Smooth muscle cell (in vitro differentiated cells): ENCODE measurements around the gene HNF1B. TPM values are rescaled to one million over a fixed set of nuclear protein-coding genes. Genes with fewer than 3 reads are reported as not detected.

ENCODE experiments used
- DNase-seq: peaks from one replicate; lab custom pipeline; 2025; ENCODE audit not compliant: unreplicated experiment; lab: John Stamatoyannopoulos, UW
- H2AFZ ChIP-seq: fragments of 200-600 bp; sonication (generic); 2 replicates; pipeline ENCODE4 v1.6.0; 2016; ENCODE audit warnings: antibody characterized with exemption, low read depth, mild to moderate bottlenecking
- H3F3A ChIP-seq: fragments of 200-600 bp; sonication (generic); 2 replicates; pipeline ENCODE4 v1.6.0; 2017; ENCODE audit warnings: antibody characterized with exemption, low read depth
- H3K27ac ChIP-seq: fragments of 200-600 bp; sonication (generic); 2 replicates; pipeline ENCODE4 v1.5.1; 2016; ENCODE audit warnings: low read depth, mild to moderate bottlenecking
- H3K27me3 ChIP-seq: fragments of 200-600 bp; sonication (generic); 2 replicates; pipeline ENCODE4 v1.6.1; 2016; ENCODE audit warnings: low read depth, mild to moderate bottlenecking
- H3K36me3 ChIP-seq: fragments of 200-600 bp; sonication (generic); 2 replicates; pipeline ENCODE4 v1.5.1; 2016; ENCODE audit warnings: low read depth
- H3K4me1 ChIP-seq: fragments of 200-600 bp; sonication (generic); 2 replicates; pipeline ENCODE4 v1.5.1; 2016; ENCODE audit warnings: low read depth
- H3K4me2 ChIP-seq: fragments of 200-600 bp; sonication (generic); 2 replicates; pipeline ENCODE4 v1.6.0; 2016; ENCODE audit warnings: mild to moderate bottlenecking
- H3K4me3 ChIP-seq: fragments of 200-600 bp; sonication (generic); 2 replicates; pipeline ENCODE4 v1.5.1; 2016; ENCODE audit warnings: mild to moderate bottlenecking
- H3K79me2 ChIP-seq: fragments of 200-600 bp; sonication (generic); 2 replicates; pipeline ENCODE4 v1.6.0; 2016; ENCODE audit warnings: low read depth, mild to moderate bottlenecking
- H3K9ac ChIP-seq: fragments of 200-600 bp; sonication (generic); 2 replicates; pipeline ENCODE4 v1.6.0; 2016; ENCODE audit warnings: low read depth
- H3K9me3 ChIP-seq: fragments of 200-600 bp; sonication (generic); replicated peaks from 2 replicates; pipeline ENCODE4 v1.5.1; 2016; ENCODE audit warnings: low read depth
- H4K20me1 ChIP-seq: fragments of 200-600 bp; sonication (generic); 2 replicates; pipeline ENCODE4 v1.6.0; 2016; ENCODE audit warnings: low read depth
- CTCF ChIP-seq: fragments of 200-600 bp; sonication (generic); IDR thresholded peaks from 2 replicates; pipeline ENCODE4 v1.5.1; 2017; ENCODE audit warnings: borderline replicate concordance, mild to moderate bottlenecking, antibody characterized with exemption; ENCODE audit not compliant: insufficient read depth, poor library complexity, severe bottlenecking
- WGBS: methylation state at CpG from one replicate; pipeline ENCODE4 v1.1.7; 2016; ENCODE audit warnings: low lambda C conversion rate; 5-methylcytosine and 5-hydroxymethylcytosine counted together
- polyA plus RNA-seq: library from polyadenylated mRNA; unstranded; fragments of >200 nt; fragmentation: Nextera tagmentation; extraction: Ambion mirVana; gene quantifications from 2 replicates; pipeline ENCODE4 v1.2.1, GENCODE V29; 2016
- total RNA-seq: library from RNA; depleted of rRNA; stranded (reverse); fragments of >200 nt; gene quantifications from 2 replicates; pipeline ENCODE4 v1.2.3, GENCODE V29; 2014

The HNF1B gene
- total and polyA plus RNA-seq, 2 experiments from 2014 or later = not detected

- Histone ChIP-seq H3K79me2 (no peaks in the 10 kb centered on the region), H3K9ac (no peak overlapping the region), H3K4me2 (no peak overlapping the region), H3K9me3 (no peaks in the 10 kb centered on the region), H2AFZ (no peak overlapping the region), H4K20me1 (no peaks in the 10 kb centered on the region), H3K4me3 (peak overlapping the region; percentile 51), H3K4me1 (peaks cover 35% of the 10 kb centered on the region), H3K36me3 (no peaks in the 10 kb centered on the region), H3K27ac (no peak overlapping the region), H3K27me3 (peaks cover 96% of the 10 kb centered on the region), H3F3A (no peaks in the 10 kb centered on the region)
- WGBS = 87% methylated on average over 2 of the region's 2 CpGs
- DNase-seq = no peak
- no peak for TF ChIP-seq CTCF
Observed at GRCh38 chr17:37746617-37747016, 1.8 kb upstream of the HNF1B start.

- H3K27ac ChIP-seq = no peak overlapping the region
- no peak overlapping the region for H3K9ac ChIP-seq
- H3K4me2 ChIP-seq = no peak overlapping the region
- H3F3A ChIP-seq = no peaks in the 10 kb centered on the region
- no peak for TF ChIP-seq CTCF
- 42% methylated on average over 20 of the region's 20 CpGs for WGBS
- no peak overlapping the region for H2AFZ ChIP-seq
- peaks cover 35% of the 10 kb centered on the region for H3K4me1 ChIP-seq
- DNase-seq = no peak
- no peaks in the 10 kb centered on the region for H3K9me3 ChIP-seq
- H4K20me1 ChIP-seq = no peaks in the 10 kb centered on the region
- H3K27me3 ChIP-seq = peaks cover 100% of the 10 kb centered on the region
- H3K4me3 ChIP-seq = peak overlapping the region; percentile 51
- H3K79me2 ChIP-seq = no peaks in the 10 kb centered on the region
- no peaks in the 10 kb centered on the region for H3K36me3 ChIP-seq
Observed at GRCh38 chr17:37745801-37746426, 1.1 kb upstream of the HNF1B start.

GRCh38 chr17:37744633-37744927 is 279 bp downstream of the HNF1B start:
- H3K4me3 ChIP-seq = peak overlapping the region; percentile 51
- H3K36me3 ChIP-seq = no peaks in the 10 kb centered on the region
- H3K79me2 ChIP-seq = no peaks in the 10 kb centered on the region
- no peak overlapping the region for H3K9ac ChIP-seq
- no peak for DNase-seq
- peaks cover 100% of the 10 kb centered on the region for H3K27me3 ChIP-seq
- H3K4me1 ChIP-seq = peaks cover 35% of the 10 kb centered on the region
- no peak overlapping the region for H2AFZ ChIP-seq
- H3K9me3 ChIP-seq = no peaks in the 10 kb centered on the region
- H3K27ac ChIP-seq = no peak overlapping the region
- 4% methylated on average over 19 of the region's 21 CpGs for WGBS
- peak overlapping the region; percentile 90 for H3K4me2 ChIP-seq
- H4K20me1 ChIP-seq = no peaks in the 10 kb centered on the region
- TF ChIP-seq CTCF = no peak
- H3F3A ChIP-seq = no peaks in the 10 kb centered on the region

GRCh38 chr17:37743875-37744632 is 805 bp downstream of the HNF1B start:
- H3K4me2 ChIP-seq = peak overlapping the region; percentile 90
- no peak for DNase-seq

More at GRCh38 chr17:37743875-37744632, 805 bp downstream of the HNF1B start:
- H4K20me1 ChIP-seq = no peaks in the 10 kb centered on the region
- no peaks in the 10 kb centered on the region for H3K36me3 ChIP-seq
- H3K4me1 ChIP-seq = peaks cover 35% of the 10 kb centered on the region
- H3K79me2 ChIP-seq = no peaks in the 10 kb centered on the region
- peak overlapping the region; percentile 46 for H2AFZ ChIP-seq
- peak overlapping the region; percentile 51 for H3K4me3 ChIP-seq
- H3F3A ChIP-seq = no peaks in the 10 kb centered on the region
- TF ChIP-seq CTCF = no peak
- H3K9ac ChIP-seq = no peak overlapping the region
- 1% methylated on average over 52 of the region's 61 CpGs for WGBS
- peaks cover 100% of the 10 kb centered on the region for H3K27me3 ChIP-seq
- no peaks in the 10 kb centered on the region for H3K9me3 ChIP-seq
- H3K27ac ChIP-seq = no peak overlapping the region
